Esophagus muscularis mucosa (tissue), 3 donors: ENCODE measurements around the gene TIGAR.

ENCODE experiments used
- CTCF ChIP-seq, 3 experiments: fragments of 200-600 bp in 2 of 3; fragments of 450-650 bp in 1 of 3; sonication (generic) in 2 of 3; IDR thresholded peaks; one replicate each; pipeline ENCODE4 v1.5.1; 2017 to 2019; ENCODE audit warnings: antibody characterized with exemption in 3 of 3, mild to moderate bottlenecking in 2 of 3, moderate library complexity in 1 of 3
- POLR2A ChIP-seq: fragments of 450-650 bp; IDR thresholded peaks from one replicate; pipeline ENCODE4 v1.6.1; 2017; ENCODE audit warnings: antibody characterized with exemption, moderate library complexity, mild to moderate bottlenecking, low read depth

GRCh38 chr12:4280351-4281163 is 40.5 kb upstream of the TIGAR start:
- TF ChIP-seq CTCF (IDR thresholded peaks at IDR 0.05) = no peak
- no peak for TF ChIP-seq POLR2A
